Measurements from ENCODE around the gene PEX5L. TPM values are rescaled to one million over a fixed set of nuclear protein-coding genes. Genes with fewer than 3 reads are reported as not detected.

Gene PEX5L
- total RNA-seq, 3 donors from 2014 or later, result 0.30 TPM; not detected in 2

DNA sequence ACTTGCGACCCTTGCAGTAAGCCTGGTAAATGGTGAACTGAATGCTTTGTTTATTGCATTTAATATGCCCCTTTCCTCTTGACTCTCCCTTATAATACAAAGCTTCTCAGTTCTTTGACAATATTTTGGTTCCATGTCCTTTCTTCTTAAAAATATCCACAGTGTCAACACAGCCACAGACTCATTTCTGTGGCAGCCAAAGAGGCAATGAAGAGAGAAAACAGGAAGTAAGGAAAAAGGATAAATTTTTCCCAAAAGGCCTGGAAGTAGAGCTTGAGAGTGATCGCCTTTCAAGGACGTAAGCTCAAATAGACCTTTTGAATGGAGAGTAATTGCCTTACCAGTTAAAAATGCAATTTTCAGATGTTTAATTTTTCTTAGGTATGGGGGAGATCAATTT is 59.4 kb downstream of the PEX5L start:
- no peaks in the 10 kb centered on the region for H3K4me1 Mint-ChIP-seq (ENCODE audit: low read depth)

DNA sequence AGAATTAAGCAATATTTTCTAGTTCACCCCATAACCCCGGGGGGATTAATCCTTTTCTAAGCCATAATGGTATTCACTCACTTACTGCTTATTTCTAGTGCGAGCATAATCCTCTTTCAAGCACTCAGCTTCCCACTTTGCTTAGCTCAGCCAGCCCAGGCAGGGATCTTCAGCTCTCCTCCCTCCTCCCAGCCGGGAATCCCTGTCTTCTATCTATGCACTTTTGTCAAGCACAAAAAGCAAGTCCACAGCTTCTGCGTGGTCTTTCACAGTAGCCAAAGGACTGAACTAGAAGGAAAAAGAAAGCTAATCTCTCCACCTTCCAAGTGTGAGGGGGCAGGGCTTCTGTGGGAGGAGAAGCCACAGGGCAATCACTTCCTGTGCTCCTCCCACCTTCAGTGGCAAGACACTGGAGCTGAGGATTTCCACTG is 62.8 kb downstream of the PEX5L start:
- H3K4me1 Mint-ChIP-seq (ENCODE audit: low read depth), result no peaks in the 10 kb centered on the region
- no peak for DNase-seq

More for the DNA sequence above, 59.4 kb downstream of the PEX5L start:
- Mint-ChIP-seq H3K36me3 (ENCODE audit: insufficient read depth) (no peaks in the 10 kb centered on the region), H3K4me3 (no peak overlapping the region), H3K9me3 (no peaks in the 10 kb centered on the region), H3K27me3 (ENCODE audit: low read depth) (peaks cover 6% of the 10 kb centered on the region)
- DNase-seq (no peak), ATAC-seq (no peak)

DNA sequence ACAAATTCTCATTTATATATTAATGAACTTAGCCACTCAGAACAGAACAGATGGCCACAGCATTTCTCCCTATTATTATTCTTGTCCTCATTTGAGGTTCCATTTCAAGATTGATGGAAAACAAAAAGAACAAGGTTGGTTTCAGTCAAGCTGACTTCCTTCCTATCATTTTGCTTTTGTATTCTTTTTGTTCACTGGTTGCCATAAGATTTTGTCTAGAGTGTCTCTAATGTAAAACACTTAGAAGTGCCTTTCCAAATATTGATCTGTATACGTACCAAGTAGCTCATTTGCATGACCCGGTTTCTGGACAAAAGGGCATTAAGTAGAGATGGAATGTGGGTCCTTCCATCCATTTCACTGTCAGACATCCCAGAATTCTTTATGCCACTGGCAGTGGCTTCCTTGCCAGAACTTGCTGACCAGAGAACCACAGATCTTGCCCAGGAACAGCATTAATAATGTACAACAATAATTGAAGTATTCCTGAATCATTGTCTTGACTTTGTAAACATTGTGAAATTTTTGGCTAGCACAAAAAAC is 63.8 kb downstream of the PEX5L start:
- DNase-seq (no peak), ATAC-seq (no peak)
- no peak overlapping the region for H3K4me3 Mint-ChIP-seq
- H3K4me1 Mint-ChIP-seq (ENCODE audit: low read depth), result no peaks in the 10 kb centered on the region
- peaks cover 13% of the 10 kb centered on the region for H3K27me3 Mint-ChIP-seq (ENCODE audit: low read depth)
- H3K9me3 Mint-ChIP-seq, result no peaks in the 10 kb centered on the region
- no peaks in the 10 kb centered on the region for H3K36me3 Mint-ChIP-seq (ENCODE audit: insufficient read depth)

More for the DNA sequence above, 62.8 kb downstream of the PEX5L start:
- H3K36me3 Mint-ChIP-seq (ENCODE audit: insufficient read depth), result no peaks in the 10 kb centered on the region
- no peaks in the 10 kb centered on the region for H3K9me3 Mint-ChIP-seq
- peaks cover 8% of the 10 kb centered on the region for H3K27me3 Mint-ChIP-seq (ENCODE audit: low read depth)
- ATAC-seq, result no peak
- H3K4me3 Mint-ChIP-seq, result no peak overlapping the region

DNA sequence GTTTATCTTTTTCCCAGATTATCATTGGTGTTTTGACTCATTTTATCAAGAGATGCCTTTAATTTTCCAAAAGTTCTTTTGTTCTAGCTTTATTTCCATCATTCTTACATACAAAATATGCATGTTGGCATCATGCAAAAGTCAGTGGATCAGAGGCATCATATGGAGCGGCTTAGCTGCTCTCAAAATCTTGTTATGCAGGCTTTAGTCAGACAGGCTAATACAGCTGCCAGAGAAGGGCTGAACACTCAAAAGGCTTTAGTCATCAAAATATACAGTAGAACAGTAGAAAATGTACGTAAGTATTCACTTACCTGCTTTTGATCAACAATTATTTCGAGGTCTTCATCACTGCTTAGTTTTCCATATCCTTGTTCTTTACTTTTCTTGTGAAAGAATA is 65.5 kb downstream of the PEX5L start:
- no peak overlapping the region for H3K4me3 Mint-ChIP-seq

DNA sequence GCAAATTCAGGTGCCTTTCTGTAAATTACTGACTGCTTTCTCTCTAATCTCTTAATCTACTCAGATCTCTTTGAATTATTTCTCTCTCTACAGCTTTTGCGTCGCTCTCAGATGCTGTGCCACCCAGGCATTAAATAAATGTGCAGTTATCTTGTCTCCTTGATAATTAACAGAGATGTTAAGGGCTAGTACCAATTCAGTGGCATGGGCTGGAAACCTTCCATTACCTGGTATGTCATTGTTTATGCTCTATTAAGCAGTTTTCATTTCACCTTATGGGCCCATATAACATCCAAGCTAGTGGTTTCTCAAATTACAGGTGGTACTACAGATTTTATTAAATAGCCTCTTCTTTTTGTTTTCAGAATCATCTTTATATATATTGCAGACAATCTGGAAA is 66.0 kb downstream of the PEX5L start:
- Mint-ChIP-seq H3K9me3 (no peaks in the 10 kb centered on the region), H3K4me3 (no peak overlapping the region), H3K36me3 (ENCODE audit: insufficient read depth) (no peaks in the 10 kb centered on the region), H3K27me3 (ENCODE audit: low read depth) (peaks cover 7% of the 10 kb centered on the region), H3K4me1 (ENCODE audit: low read depth) (no peaks in the 10 kb centered on the region)
- no peak for ATAC-seq
- DNase-seq, result no peak

More for the DNA sequence above, 65.5 kb downstream of the PEX5L start:
- Mint-ChIP-seq H3K4me1 (ENCODE audit: low read depth) (no peaks in the 10 kb centered on the region), H3K9me3 (no peaks in the 10 kb centered on the region), H3K36me3 (ENCODE audit: insufficient read depth) (no peaks in the 10 kb centered on the region), H3K27me3 (ENCODE audit: low read depth) (peaks cover 9% of the 10 kb centered on the region)
- ATAC-seq, result no peak
- DNase-seq, result no peak

DNA sequence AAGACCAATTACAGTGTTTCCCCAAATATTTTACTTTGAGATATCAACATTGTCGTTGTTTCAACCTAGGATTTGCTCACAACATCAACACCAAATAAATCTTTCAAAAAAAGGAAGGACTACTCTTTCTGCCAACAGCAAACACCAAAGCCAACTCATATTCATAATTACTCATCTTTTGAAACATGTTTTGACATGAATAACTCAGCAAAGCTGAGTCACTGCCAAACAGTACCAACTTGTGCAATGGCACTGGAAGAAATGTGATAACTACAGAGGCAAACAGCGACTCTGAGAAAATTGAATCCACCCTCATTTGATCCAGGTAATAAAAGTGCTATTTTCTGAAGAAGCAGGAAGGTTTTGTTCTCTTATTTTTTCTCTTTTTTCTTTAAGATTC is 67.2 kb downstream of the PEX5L start:
- H3K4me3 Mint-ChIP-seq, result no peak overlapping the region
- no peaks in the 10 kb centered on the region for H3K36me3 Mint-ChIP-seq (ENCODE audit: insufficient read depth)
- H3K4me1 Mint-ChIP-seq (ENCODE audit: low read depth), result no peaks in the 10 kb centered on the region
- ATAC-seq, result peak; percentile 43 to 62
- no peaks in the 10 kb centered on the region for H3K9me3 Mint-ChIP-seq
- H3K27me3 Mint-ChIP-seq (ENCODE audit: low read depth), result peaks cover 7% of the 10 kb centered on the region
- no peak for DNase-seq

DNA sequence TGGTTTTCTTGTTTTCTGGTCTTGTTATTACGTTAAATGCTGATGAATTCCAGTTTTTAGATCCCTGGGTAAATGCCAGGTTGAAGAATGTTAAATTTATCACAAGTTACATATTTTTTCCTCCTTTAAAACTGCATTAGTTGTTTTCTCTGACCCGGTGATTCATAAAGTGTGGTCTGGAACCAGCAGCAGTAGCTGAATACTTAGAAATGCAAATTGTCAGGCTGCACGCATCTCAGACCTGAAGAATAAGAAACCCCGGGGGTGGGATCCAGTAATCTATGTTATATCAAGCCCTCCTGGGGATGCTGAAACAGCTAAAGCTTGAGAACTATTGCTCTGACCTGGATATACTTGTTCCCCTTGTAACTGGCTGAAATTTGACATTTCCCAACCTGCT is 69.1 kb downstream of the PEX5L start:
- ATAC-seq (peak in 1 of 2 donors; percentile 14), DNase-seq (no peak)
- peaks cover 7% of the 10 kb centered on the region for H3K27me3 Mint-ChIP-seq (ENCODE audit: low read depth)
- no peaks in the 10 kb centered on the region for H3K4me1 Mint-ChIP-seq (ENCODE audit: low read depth)
- H3K4me3 Mint-ChIP-seq, result no peak overlapping the region
- H3K36me3 Mint-ChIP-seq (ENCODE audit: insufficient read depth), result no peaks in the 10 kb centered on the region
- no peaks in the 10 kb centered on the region for H3K9me3 Mint-ChIP-seq

DNA sequence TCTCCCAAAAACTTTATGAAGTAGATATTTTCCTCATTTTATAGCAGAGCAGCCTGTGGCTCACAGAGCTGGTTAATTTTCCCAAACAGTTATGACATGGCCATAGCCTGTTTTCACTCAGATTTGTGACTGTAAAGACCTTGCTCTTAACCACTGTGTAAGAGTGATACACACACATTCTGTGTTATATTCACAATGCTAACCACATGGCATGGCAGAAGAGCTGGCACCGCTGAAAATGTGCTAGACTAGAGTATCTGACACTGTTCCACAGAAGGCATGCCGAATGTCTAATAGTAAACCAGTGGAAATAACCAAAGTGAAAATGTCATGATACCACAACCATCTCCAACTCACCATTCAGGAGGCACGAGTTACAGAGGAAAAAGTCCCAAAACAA is 71.8 kb downstream of the PEX5L start:
- DNase-seq, result no peak
- Mint-ChIP-seq H3K27me3 (ENCODE audit: low read depth) (peaks cover 8% of the 10 kb centered on the region), H3K4me1 (ENCODE audit: low read depth) (no peaks in the 10 kb centered on the region), H3K4me3 (no peak overlapping the region), H3K9me3 (no peaks in the 10 kb centered on the region), H3K36me3 (ENCODE audit: insufficient read depth) (no peaks in the 10 kb centered on the region)
- ATAC-seq, result no peak

DNA sequence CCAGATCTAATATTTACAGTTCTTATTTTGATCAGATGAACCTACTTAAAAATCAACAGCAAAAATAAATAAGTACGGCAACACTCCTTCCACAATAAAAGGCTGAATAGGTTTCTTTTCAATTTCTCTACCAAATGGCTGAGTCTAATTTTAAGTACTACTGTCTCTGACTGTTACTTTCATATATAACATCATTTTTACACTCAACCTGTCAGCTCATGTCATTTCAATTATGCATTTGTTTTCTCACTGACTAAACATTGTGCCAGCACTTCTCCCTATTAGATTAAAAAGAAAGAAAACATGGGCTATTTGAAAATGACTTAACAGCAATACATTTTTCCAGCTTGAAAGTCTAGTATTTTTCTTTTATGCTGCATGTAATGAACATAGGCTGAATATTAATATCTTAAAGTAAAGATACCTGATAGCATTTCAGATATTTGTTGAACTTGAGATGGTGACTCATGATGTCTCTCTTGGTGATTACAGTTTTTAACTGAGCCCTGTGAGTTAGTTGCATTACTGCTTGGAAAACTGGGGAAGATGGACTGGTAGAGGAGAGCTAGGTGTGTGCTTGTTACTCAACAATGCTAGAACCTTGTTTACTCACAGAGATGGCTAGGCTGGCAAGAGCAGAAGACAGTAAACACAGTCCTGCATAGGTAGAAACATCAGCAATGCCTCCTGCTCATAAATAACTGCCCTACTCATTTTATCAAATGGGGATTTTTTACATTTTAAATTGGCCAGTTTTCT is 73.9 kb downstream of the PEX5L start:
- ATAC-seq, result no peak
- no peak for DNase-seq
- Mint-ChIP-seq H3K36me3 (ENCODE audit: insufficient read depth) (no peaks in the 10 kb centered on the region), H3K27me3 (ENCODE audit: low read depth) (peaks cover 6% of the 10 kb centered on the region), H3K4me3 (no peak overlapping the region), H3K9me3 (no peaks in the 10 kb centered on the region), H3K4me1 (ENCODE audit: low read depth) (no peaks in the 10 kb centered on the region)

DNA sequence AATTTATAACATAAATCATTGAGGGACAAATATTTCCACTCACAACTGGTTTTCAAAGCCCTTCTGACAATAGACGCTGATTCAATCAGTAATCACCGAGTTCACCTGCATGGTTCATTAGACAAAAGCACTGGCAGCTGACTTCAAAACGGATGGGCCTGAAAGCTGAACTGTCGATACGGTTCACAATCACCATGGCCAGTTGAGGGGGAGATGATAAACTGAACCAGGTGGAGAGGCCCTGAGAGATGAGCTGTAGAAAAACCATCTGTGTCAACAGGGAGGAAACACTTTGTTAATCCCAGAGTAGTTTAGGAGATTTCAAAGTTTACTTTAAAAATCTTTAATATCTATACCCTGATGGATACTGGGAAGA is 75.0 kb downstream of the PEX5L start:
- no peaks in the 10 kb centered on the region for H3K36me3 Mint-ChIP-seq (ENCODE audit: insufficient read depth)
- ATAC-seq (no peak), DNase-seq (no peak)
- peaks cover 5% of the 10 kb centered on the region for H3K4me1 Mint-ChIP-seq (ENCODE audit: low read depth)
- no peak overlapping the region for H3K4me3 Mint-ChIP-seq
- no peaks in the 10 kb centered on the region for H3K9me3 Mint-ChIP-seq
- peaks cover 11% of the 10 kb centered on the region for H3K27me3 Mint-ChIP-seq (ENCODE audit: low read depth)

DNA sequence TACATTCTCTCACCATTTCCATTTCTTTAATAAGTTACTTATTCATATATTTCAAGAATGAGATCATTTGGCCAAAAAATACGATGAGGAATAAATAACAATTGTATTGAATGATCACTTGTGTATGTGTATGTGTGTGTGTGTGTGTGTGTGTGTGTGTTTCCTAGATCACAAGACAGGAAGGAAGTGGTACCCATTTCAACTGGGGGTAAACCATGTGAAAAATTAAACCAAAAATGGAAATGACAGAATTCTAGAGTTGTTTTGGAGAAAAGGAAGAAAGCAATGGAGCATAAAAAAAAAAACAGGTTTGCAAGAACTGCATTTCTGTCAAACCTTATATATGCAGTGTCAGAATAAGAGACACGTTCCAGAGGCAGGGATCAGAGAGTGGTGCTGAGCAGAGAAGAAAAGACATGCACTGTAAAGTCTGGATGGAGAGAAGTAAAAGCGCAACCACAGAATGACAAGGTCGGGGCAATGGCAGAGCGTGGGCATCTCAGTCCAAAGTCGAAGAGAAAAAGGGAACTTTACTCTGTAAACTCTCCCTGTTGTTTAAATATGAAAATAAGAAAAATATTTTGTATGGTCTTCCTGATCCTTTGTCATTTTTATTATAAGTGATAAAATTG is 75.5 kb downstream of the PEX5L start:
- peaks cover 5% of the 10 kb centered on the region for H3K4me1 Mint-ChIP-seq (ENCODE audit: low read depth)
- no peaks in the 10 kb centered on the region for H3K9me3 Mint-ChIP-seq
- peaks cover 11% of the 10 kb centered on the region for H3K27me3 Mint-ChIP-seq (ENCODE audit: low read depth)
- ATAC-seq (no peak), DNase-seq (no peak)
- H3K36me3 Mint-ChIP-seq (ENCODE audit: insufficient read depth), result no peaks in the 10 kb centered on the region
- H3K4me3 Mint-ChIP-seq, result no peak overlapping the region

DNA sequence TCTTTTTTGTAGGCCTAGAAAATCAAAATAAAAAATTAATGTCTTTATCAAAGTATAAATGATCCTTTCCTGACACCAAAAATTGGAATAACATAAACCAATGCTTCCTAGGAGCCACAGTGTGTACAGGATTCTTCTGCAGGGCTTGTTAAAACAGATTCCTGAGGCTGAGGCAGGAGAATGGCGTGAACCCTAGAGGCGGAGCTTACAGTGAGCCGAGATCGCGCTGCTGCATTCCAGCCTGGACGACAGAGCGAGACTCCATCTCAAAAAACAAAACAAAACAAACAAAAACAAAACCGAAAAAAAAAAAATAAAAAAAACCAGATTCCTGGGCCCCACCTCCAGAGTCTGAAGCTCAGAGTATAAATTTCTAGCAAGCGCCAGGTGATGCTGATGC is 78.0 kb downstream of the PEX5L start:
- Mint-ChIP-seq H3K36me3 (ENCODE audit: insufficient read depth) (no peaks in the 10 kb centered on the region), H3K4me1 (ENCODE audit: low read depth) (peaks cover 5% of the 10 kb centered on the region), H3K27me3 (ENCODE audit: low read depth) (peaks cover 11% of the 10 kb centered on the region), H3K4me3 (no peak overlapping the region), H3K9me3 (no peaks in the 10 kb centered on the region)
- ATAC-seq (no peak), DNase-seq (no peak)

DNA sequence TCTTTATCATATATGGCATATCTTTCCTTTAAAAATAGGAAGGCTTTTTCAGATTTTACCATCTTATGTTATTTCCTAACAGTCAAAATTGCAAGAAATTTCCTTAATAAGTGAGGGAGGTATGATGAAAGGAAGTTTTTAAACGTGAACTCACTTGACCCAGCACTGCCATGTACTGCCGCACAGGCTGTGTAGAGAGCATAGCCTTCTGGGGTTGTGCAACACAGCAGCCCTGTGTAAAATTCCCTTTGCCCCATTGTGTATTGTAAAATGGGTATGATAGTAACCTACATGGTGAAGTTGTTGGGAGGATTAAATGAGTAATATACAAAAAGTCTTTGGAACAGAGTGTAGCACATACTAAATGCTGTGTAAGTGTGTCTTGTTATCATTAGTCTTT is 78.6 kb downstream of the PEX5L start:
- Mint-ChIP-seq H3K9me3 (no peaks in the 10 kb centered on the region), H3K4me3 (no peak overlapping the region), H3K27me3 (ENCODE audit: low read depth) (peaks cover 13% of the 10 kb centered on the region), H3K4me1 (ENCODE audit: low read depth) (peaks cover 5% of the 10 kb centered on the region), H3K36me3 (ENCODE audit: insufficient read depth) (no peaks in the 10 kb centered on the region)
- DNase-seq, result no peak
- ATAC-seq, result no peak

DNA sequence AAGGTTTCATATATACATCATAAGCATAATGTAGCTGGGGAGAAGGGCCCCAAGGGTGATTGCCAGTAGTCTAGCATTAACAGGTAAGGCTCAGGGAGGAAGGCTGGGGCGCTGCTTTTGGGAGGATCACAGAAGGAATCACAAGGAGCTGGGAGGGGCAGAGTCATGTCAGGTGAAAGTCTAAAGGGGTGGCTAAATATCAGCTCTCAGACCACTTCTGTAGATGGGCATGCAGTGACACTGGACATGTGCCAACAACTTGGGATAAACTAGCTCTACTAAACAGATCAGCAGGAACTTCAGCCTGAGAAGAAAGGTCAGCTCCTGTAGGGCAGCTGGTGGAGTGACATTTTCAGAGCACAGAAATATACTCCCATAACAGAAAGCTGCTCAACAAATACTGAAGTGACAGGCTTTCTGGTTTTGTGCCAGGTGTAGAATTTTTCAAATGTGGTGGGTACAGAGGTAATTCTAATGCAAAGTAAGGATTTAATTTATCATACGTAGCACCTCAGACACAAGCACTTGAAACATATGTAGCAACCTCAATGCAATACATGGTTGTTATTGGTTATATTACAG is 79.4 kb downstream of the PEX5L start:
- no peak for ATAC-seq
- no peak for DNase-seq
- Mint-ChIP-seq H3K4me1 (ENCODE audit: low read depth) (peaks cover 5% of the 10 kb centered on the region), H3K4me3 (no peak overlapping the region), H3K9me3 (no peaks in the 10 kb centered on the region), H3K27me3 (ENCODE audit: low read depth) (peaks cover 14% of the 10 kb centered on the region), H3K36me3 (ENCODE audit: insufficient read depth) (no peaks in the 10 kb centered on the region)

DNA sequence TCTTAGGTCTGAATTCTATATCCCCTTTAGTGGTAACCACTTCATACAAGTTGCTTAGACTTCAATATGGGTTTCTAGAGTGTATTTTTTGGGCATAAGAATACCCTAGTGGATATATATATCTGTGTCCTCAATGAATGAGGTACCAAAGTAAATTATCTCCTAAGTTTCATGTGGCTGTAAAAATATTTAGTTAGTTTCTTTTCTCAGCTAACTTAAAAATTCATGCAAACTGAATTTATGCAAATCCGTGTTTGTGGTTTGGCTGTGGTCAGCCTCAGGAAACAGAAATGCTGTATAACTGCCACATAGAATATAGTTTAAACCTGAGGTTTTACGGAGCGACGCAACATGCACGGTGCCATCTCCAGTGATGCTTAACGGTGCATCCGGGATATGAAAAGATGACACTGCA is 80.3 kb downstream of the PEX5L start:
- DNase-seq, result no peak
- Mint-ChIP-seq H3K36me3 (ENCODE audit: insufficient read depth) (no peaks in the 10 kb centered on the region), H3K27me3 (ENCODE audit: low read depth) (peaks cover 16% of the 10 kb centered on the region), H3K4me1 (ENCODE audit: low read depth) (peaks cover 5% of the 10 kb centered on the region), H3K9me3 (no peaks in the 10 kb centered on the region), H3K4me3 (no peak overlapping the region)
- ATAC-seq, result no peak
